SW 1271 (cell line): ENCODE data around the gene INAFM2.

Experiments
- DNase-seq, 2 experiments: peaks; one replicate each; lab custom pipeline; 2025; lab: John Stamatoyannopoulos, UW

Gene INAFM2

GRCh38 chr15:40306908-40307307 lies 16.6 kb upstream of the INAFM2 start:
- no peak for DNase-seq

GRCh38 chr15:40307421-40308211 lies 15.9 kb upstream of the INAFM2 start, which contains the start of gene PLCB2:
PLCB2 (minus strand) TSS chr15:40307935; CDS start chr15:40307672, 263 bp downstream.
- DNase-seq: peak in 1 of 2 experiments; percentile 5

GRCh38 chr15:40309344-40309862 lies 14.1 kb upstream of the INAFM2 start:
- DNase-seq: no peak

GRCh38 chr15:40310001-40310959 lies 13.2 kb upstream of the INAFM2 start:
- DNase-seq: peak in 1 of 2 experiments; percentile 4

GRCh38 chr15:40310993-40311392 lies 12.5 kb upstream of the INAFM2 start:
- DNase-seq: no peak

GRCh38 chr15:40312370-40313158 lies 10.9 kb upstream of the INAFM2 start:
- no peak for DNase-seq

- no peak for DNase-seq
Observed at GRCh38 chr15:40313531-40314398, 9.7 kb upstream of the INAFM2 start.

- DNase-seq: peak in 1 of 2 experiments; percentile 12
Observed at GRCh38 chr15:40314723-40315276, 8.7 kb upstream of the INAFM2 start.

GRCh38 chr15:40316931-40317330 lies 6.6 kb upstream of the INAFM2 start:
- no peak for DNase-seq

- DNase-seq: no peak
Observed at GRCh38 chr15:40317580-40317979, 5.9 kb upstream of the INAFM2 start.

- DNase-seq: no peak
Observed at GRCh38 chr15:40320409-40320808, 3.1 kb upstream of the INAFM2 start.

- DNase-seq: peak in 1 of 2 experiments; percentile 62
Observed at GRCh38 chr15:40320931-40321371, 2.5 kb upstream of the INAFM2 start.

- DNase-seq: no peak
Observed at GRCh38 chr15:40322531-40323238, 807 bp upstream of the INAFM2 start.

GRCh38 chr15:40323953-40324937 lies 753 bp downstream of the INAFM2 start:
- no peak for DNase-seq

GRCh38 chr15:40325188-40325587 lies 1.7 kb downstream of the INAFM2 start:
- DNase-seq: no peak

GRCh38 chr15:40325700-40326099 lies 2.2 kb downstream of the INAFM2 start:
- DNase-seq: no peak

- DNase-seq: no peak
Observed at GRCh38 chr15:40327457-40327856, 4.0 kb downstream of the INAFM2 start.

GRCh38 chr15:40328176-40328575 lies 4.7 kb downstream of the INAFM2 start:
- no peak for DNase-seq
